Tibial nerve (tissue), 4 donors: Measurements from ENCODE around the gene VAMP7. TPM values are rescaled to one million over a fixed set of nuclear protein-coding genes. Genes with fewer than 3 reads are reported as not detected.

Experiments used
- DNase-seq, 2 donors: peaks; one replicate each; pipeline ENCODE4 v3.0.0-alpha.2; 2019; ENCODE audit warnings: low spot score in 2 of 2
- H3K27ac ChIP-seq, 4 donors: fragments of 200-600 bp; sonication (generic) in 3 of 4; one replicate each; pipeline ENCODE4 v1.5.1; 2017 to 2019; ENCODE audit warnings: mild to moderate bottlenecking in 1 of 4
- H3K27me3 ChIP-seq, 2 donors: fragments of 200-600 bp; sonication (generic) in 1 of 2; one replicate each; pipeline versions ENCODE4 v1.5.1 to v1.6.0; 2017 to 2019
- H3K36me3 ChIP-seq, 3 donors: fragments of 200-600 bp; sonication (generic); one replicate each; pipeline ENCODE4 v1.5.1; 2018 to 2019
- H3K4me1 ChIP-seq, 4 donors: fragments of 200-600 bp; sonication (generic) in 3 of 4; one replicate each; pipeline ENCODE4 v1.5.1; 2017 to 2019
- H3K4me3 ChIP-seq, 4 donors: fragments of 200-600 bp; sonication (generic) in 3 of 4; one replicate each; pipeline ENCODE4 v1.5.1; 2017 to 2019; ENCODE audit warnings: mild to moderate bottlenecking in 1 of 4, moderate library complexity in 1 of 4
- H3K9me3 ChIP-seq, 4 donors: fragments of 200-600 bp; sonication (generic) in 3 of 4; one replicate each; pipeline ENCODE4 v1.5.1; 2017 to 2019
- CTCF ChIP-seq, 5 experiments: fragments of 200-600 bp in 3 of 5; fragments of 450-650 bp in 2 of 5; sonication (generic) in 3 of 5; IDR thresholded peaks; one replicate each; pipeline ENCODE4 v1.5.1; 2016 to 2019; ENCODE audit warnings: antibody characterized with exemption in 5 of 5, mild to moderate bottlenecking in 3 of 5, moderate library complexity in 2 of 5
- EP300 ChIP-seq, 2 donors: sonication (generic); formaldehyde crosslinking; IDR thresholded peaks; one replicate each; pipeline ENCODE4 v1.6.1; 2017; ENCODE audit warnings: antibody characterized with exemption in 2 of 2, mild to moderate bottlenecking in 1 of 2
- POLR2A ChIP-seq, 2 donors: fragments of 450-650 bp; IDR thresholded peaks; one replicate each; pipeline ENCODE4 v1.6.1; 2017; ENCODE audit warnings: antibody characterized with exemption in 2 of 2, mild to moderate bottlenecking in 2 of 2, moderate library complexity in 2 of 2
- WGBS, 2 donors: methylation state at CpG; one replicate each; pipeline ENCODE4 v1.1.5; 2018; 5-methylcytosine and 5-hydroxymethylcytosine counted together
- total RNA-seq, 4 donors: library from RNA; depleted of rRNA; stranded (reverse); fragments of >200 nt; gene quantifications; one replicate each; pipeline ENCODE4 v1.1.0, GENCODE V29; 2016

The VAMP7 gene
- total RNA-seq, 4 donors from 2014 or later = 24.9 to 32.1 (median 25.5) TPM

GRCh38 chrX:155949098-155949497 lies 68.0 kb downstream of the VAMP7 start:
- Histone ChIP-seq H3K4me1 (no peaks in the 10 kb centered on the region), H3K27me3 (no peaks in the 10 kb centered on the region), H3K4me3 (no peak overlapping the region), H3K36me3 (peaks cover 0 to 15% (median 0%) of the 10 kb centered on the region in 3 donors), H3K9me3 (no peaks in the 10 kb centered on the region), H3K27ac (no peak overlapping the region)
- no peak for DNase-seq
- WGBS, 2 donors = 53 to 55% methylated on average over 2 of the region's 2 CpGs
- TF ChIP-seq POLR2A (IDR thresholded peaks at IDR 0.05) = no peak

- Histone ChIP-seq H3K36me3 (no peaks in the 10 kb centered on the region), H3K27ac (no peak overlapping the region), H3K27me3 (no peaks in the 10 kb centered on the region), H3K4me3 (no peak overlapping the region), H3K9me3 (no peaks in the 10 kb centered on the region), H3K4me1 (no peaks in the 10 kb centered on the region)
- TF ChIP-seq CTCF (IDR thresholded peaks at IDR 0.05) (no peak), EP300 (IDR thresholded peaks at IDR 0.05) (no peak)
- WGBS, 2 donors = 65 to 79% methylated on average over 3 of the region's 3 CpGs
- DNase-seq = no peak
Observed at GRCh38 chrX:155951237-155951789, 70.2 kb downstream of the VAMP7 start.

- Histone ChIP-seq H3K27me3 (no peaks in the 10 kb centered on the region), H3K9me3 (no peaks in the 10 kb centered on the region), H3K4me3 (no peak overlapping the region), H3K27ac (no peak overlapping the region), H3K4me1 (no peaks in the 10 kb centered on the region), H3K36me3 (no peaks in the 10 kb centered on the region)
- no peak for DNase-seq
- WGBS, 2 donors = 66 to 83% methylated on average over 3 of the region's 3 CpGs
- TF ChIP-seq CTCF (IDR thresholded peaks at IDR 0.05) (no peak), EP300 (IDR thresholded peaks at IDR 0.05) (no peak), POLR2A (IDR thresholded peaks at IDR 0.05) (no peak)
Observed at GRCh38 chrX:155953055-155953454, 71.9 kb downstream of the VAMP7 start.

GRCh38 chrX:155954793-155955192 lies 73.6 kb downstream of the VAMP7 start:
- H3K4me1 ChIP-seq = no peaks in the 10 kb centered on the region
- no peak for TF ChIP-seq EP300 (IDR thresholded peaks at IDR 0.05)
- TF ChIP-seq POLR2A (IDR thresholded peaks at IDR 0.05) = no peak
- no peak for TF ChIP-seq CTCF (IDR thresholded peaks at IDR 0.05)
- H3K36me3 ChIP-seq = no peaks in the 10 kb centered on the region
- no peaks in the 10 kb centered on the region for H3K27me3 ChIP-seq
- WGBS, 2 donors = 39 to 41% methylated on average over 1 of the region's 1 CpG
- no peak for DNase-seq
- no peak overlapping the region for H3K27ac ChIP-seq
- no peak overlapping the region for H3K4me3 ChIP-seq
- no peaks in the 10 kb centered on the region for H3K9me3 ChIP-seq

GRCh38 chrX:155956099-155956498 lies 75.0 kb downstream of the VAMP7 start:
- Histone ChIP-seq H3K36me3 (no peaks in the 10 kb centered on the region), H3K4me3 (no peak overlapping the region), H3K9me3 (no peaks in the 10 kb centered on the region), H3K27ac (no peak overlapping the region), H3K27me3 (no peaks in the 10 kb centered on the region), H3K4me1 (no peaks in the 10 kb centered on the region)
- 85 to 87% methylated on average over 8 to 9 of the region's 9 CpGs for WGBS, 2 donors
- TF ChIP-seq POLR2A (IDR thresholded peaks at IDR 0.05) (no peak), EP300 (IDR thresholded peaks at IDR 0.05) (no peak), CTCF (IDR thresholded peaks at IDR 0.05) (no peak)
- no peak for DNase-seq

- H3K9me3 ChIP-seq = no peaks in the 10 kb centered on the region
- no peak for TF ChIP-seq POLR2A (IDR thresholded peaks at IDR 0.05)
- TF ChIP-seq CTCF (IDR thresholded peaks at IDR 0.05) = no peak
- no peak for TF ChIP-seq EP300 (IDR thresholded peaks at IDR 0.05)
- no peak for DNase-seq
- no peaks in the 10 kb centered on the region for H3K27me3 ChIP-seq
- no peak overlapping the region for H3K4me3 ChIP-seq
- no peak overlapping the region for H3K27ac ChIP-seq
- no peaks in the 10 kb centered on the region for H3K4me1 ChIP-seq
- H3K36me3 ChIP-seq = no peaks in the 10 kb centered on the region
- 42 to 68% methylated on average over 3 of the region's 3 CpGs for WGBS, 2 donors
Observed at GRCh38 chrX:155956649-155957048, 75.5 kb downstream of the VAMP7 start.
